DOHH2 (cell line): ENCODE results near the gene ESYT1.

Source experiments
- H3F3A ChIP-seq: fragments of 200-600 bp; sonication (generic), shearing (Covaris generic); 2 replicates; pipeline ENCODE4 v1.6.0; 2016; ENCODE audit warnings: antibody characterized with exemption, mild to moderate bottlenecking; ENCODE audit not compliant: control insufficient read depth, insufficient read depth
- H3K27ac ChIP-seq: fragments of 200-600 bp; sonication (generic); 2 replicates; pipeline ENCODE4 v1.5.1; 2014; ENCODE audit warnings: low read depth, mild to moderate bottlenecking, low read length, moderate library complexity
- H3K27me3 ChIP-seq: fragments of 200-600 bp; sonication (generic); 2 replicates; pipeline ENCODE4 v1.6.1; 2014; ENCODE audit warnings: mild to moderate bottlenecking, low read length, mixed read lengths; ENCODE audit not compliant: control insufficient read depth
- H3K36me3 ChIP-seq: fragments of 200-600 bp; sonication (generic); 2 replicates; pipeline ENCODE4 v1.6.1; 2014; ENCODE audit warnings: mild to moderate bottlenecking, low read length, moderate library complexity, mixed read lengths; ENCODE audit not compliant: control insufficient read depth
- H3K4me1 ChIP-seq: fragments of 200-600 bp; sonication (generic); 2 replicates; pipeline ENCODE4 v1.6.1; 2014; ENCODE audit warnings: mild to moderate bottlenecking, low read length, mixed read lengths; ENCODE audit not compliant: control insufficient read depth
- H3K4me2 ChIP-seq: fragments of 200-600 bp; sonication (generic); 2 replicates; pipeline ENCODE4 v1.6.0; 2014; ENCODE audit warnings: mild to moderate bottlenecking, low read length, moderate library complexity
- H3K4me3 ChIP-seq: fragments of 200-600 bp; sonication (generic); 2 replicates; pipeline ENCODE4 v1.5.1; 2014; ENCODE audit warnings: mild to moderate bottlenecking, low read length, mixed read lengths
- H3K79me2 ChIP-seq: fragments of 200-600 bp; sonication (generic); 2 replicates; pipeline ENCODE4 v1.6.1; 2014; ENCODE audit warnings: mild to moderate bottlenecking, low read length, mixed read lengths; ENCODE audit not compliant: control insufficient read depth
- H3K9me2 ChIP-seq: fragments of 200-600 bp; sonication (generic); replicated peaks from 2 replicates; pipeline ENCODE4 v1.6.1; 2014; ENCODE audit warnings: mild to moderate bottlenecking, low read length, mixed read lengths; ENCODE audit not compliant: control insufficient read depth
- H3K9me3 ChIP-seq: fragments of 200-600 bp; sonication (generic); 2 replicates; pipeline ENCODE4 v1.6.1; 2014; ENCODE audit warnings: antibody characterized with exemption, low read length, mixed read lengths; ENCODE audit not compliant: control insufficient read depth, insufficient read depth
- H4K20me1 ChIP-seq: fragments of 200-600 bp; sonication (generic); 2 replicates; pipeline ENCODE4 v1.6.0; 2014; ENCODE audit warnings: low read depth, mild to moderate bottlenecking, antibody characterized with exemption, low read length, moderate library complexity; ENCODE audit not compliant: control insufficient read depth, insufficient read depth
- EZH2phosphoT487 ChIP-seq: fragments of 200-600 bp; sonication (generic); IDR thresholded peaks from 2 replicates; pipeline ENCODE4 v1.6.1; 2017; ENCODE audit warnings: borderline replicate concordance, mild to moderate bottlenecking, antibody characterized with exemption, low read length, moderate library complexity, mixed read lengths
- TF ChIP-seq, protein P1 (sequence below): fragments of 200-600 bp; sonication (generic); IDR thresholded peaks from one replicate; pipeline ENCODE4 v1.5.1; 2014; ENCODE audit warnings: antibody characterized with exemption, mild to moderate bottlenecking, low read depth, low read length; ENCODE audit not compliant: poor library complexity, severe bottlenecking

ESYT1 gene

DNA sequence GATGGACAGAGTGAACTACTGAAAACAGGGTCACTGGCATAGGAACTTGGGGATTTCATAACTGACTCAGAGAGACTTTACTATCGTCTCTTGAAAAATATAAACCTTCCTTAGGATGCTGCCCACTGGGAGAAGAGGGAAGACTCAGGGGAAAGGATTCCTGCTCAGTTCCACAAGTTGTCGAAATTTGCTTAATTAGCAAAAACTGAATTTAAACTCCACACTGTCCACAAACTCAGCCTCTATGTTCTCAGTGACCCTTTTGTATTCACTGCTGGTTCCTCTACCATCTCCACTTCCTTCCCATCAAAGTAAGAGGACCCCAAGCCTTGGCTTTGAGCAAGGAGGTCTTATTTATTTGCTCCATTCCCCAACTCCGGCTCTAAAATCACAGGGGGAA is 17.1 kb downstream of the ESYT1 start:
- Histone ChIP-seq H3K79me2 (no peaks in the 10 kb centered on the region), H3K36me3 (peaks cover 50% of the 10 kb centered on the region), H3K4me1 (no peaks in the 10 kb centered on the region), H3K9me3 (no peaks in the 10 kb centered on the region), H3K4me2 (no peak overlapping the region), H3K4me3 (no peak overlapping the region), H4K20me1 (no peaks in the 10 kb centered on the region), H3K27ac (no peak overlapping the region), H3K9me2 (no peaks in the 10 kb centered on the region), H3K27me3 (no peaks in the 10 kb centered on the region), H3F3A (peaks cover 15% of the 10 kb centered on the region)
- no peak for TF ChIP-seq EZH2phosphoT487
- TF ChIP-seq, protein P1, sequence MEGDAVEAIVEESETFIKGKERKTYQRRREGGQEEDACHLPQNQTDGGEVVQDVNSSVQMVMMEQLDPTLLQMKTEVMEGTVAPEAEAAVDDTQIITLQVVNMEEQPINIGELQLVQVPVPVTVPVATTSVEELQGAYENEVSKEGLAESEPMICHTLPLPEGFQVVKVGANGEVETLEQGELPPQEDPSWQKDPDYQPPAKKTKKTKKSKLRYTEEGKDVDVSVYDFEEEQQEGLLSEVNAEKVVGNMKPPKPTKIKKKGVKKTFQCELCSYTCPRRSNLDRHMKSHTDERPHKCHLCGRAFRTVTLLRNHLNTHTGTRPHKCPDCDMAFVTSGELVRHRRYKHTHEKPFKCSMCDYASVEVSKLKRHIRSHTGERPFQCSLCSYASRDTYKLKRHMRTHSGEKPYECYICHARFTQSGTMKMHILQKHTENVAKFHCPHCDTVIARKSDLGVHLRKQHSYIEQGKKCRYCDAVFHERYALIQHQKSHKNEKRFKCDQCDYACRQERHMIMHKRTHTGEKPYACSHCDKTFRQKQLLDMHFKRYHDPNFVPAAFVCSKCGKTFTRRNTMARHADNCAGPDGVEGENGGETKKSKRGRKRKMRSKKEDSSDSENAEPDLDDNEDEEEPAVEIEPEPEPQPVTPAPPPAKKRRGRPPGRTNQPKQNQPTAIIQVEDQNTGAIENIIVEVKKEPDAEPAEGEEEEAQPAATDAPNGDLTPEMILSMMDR, result no peak

DNA sequence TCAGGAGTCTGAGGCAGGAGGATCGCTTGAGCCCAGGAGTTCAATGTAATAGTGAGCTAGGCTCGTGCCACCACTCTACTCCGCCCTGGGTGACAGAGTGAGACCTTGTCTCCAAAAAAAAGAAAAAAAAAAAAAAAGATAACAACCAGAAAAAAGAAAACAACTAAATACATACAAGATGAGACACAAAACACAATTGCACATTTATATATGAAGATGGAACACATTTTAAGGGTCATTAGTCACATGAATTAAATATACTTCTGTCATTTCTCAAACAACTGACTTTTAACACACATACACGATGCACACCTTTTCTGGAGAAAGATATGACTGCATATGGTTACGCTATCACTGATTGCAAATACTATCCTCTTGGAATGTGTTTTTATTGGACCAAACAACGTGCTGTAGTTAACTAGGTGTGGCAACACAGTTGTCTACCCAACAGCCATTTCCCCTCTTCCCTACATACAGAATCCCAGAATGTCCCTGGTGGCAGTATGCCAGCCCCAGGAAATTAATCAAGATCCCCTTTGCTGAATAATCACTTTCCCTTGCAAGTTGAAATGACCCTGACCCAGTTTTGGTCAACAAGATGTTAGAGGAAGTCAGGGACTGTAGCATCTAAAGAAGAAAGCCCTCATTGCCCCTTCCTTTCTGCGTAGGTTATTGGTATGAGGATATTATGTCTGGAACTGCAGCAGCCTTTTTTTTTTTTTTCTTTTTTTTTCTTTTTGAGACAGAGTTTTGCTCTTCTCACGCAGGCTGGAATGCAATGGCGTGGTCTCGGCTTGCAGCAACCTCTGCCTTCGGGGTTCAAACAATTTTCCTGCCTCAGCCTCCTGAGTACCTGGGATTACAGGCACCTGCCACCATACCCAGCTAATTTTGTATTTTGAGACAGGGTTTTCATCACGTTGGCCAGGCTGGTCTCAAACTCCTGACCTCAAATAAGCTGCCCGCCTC is 18.7 kb downstream of the ESYT1 start:
- H3K79me2 ChIP-seq, result peaks cover 6% of the 10 kb centered on the region
- TF ChIP-seq EZH2phosphoT487, result no peak
- TF ChIP-seq, protein P1, result no peak
- peaks cover 13% of the 10 kb centered on the region for H3K4me1 ChIP-seq
- no peak overlapping the region for H3K4me3 ChIP-seq
- H3K9me2 ChIP-seq, result no peaks in the 10 kb centered on the region
- H4K20me1 ChIP-seq, result no peaks in the 10 kb centered on the region
- no peak overlapping the region for H3K4me2 ChIP-seq
- H3K36me3 ChIP-seq, result peaks cover 42% of the 10 kb centered on the region
- H3F3A ChIP-seq, result peaks cover 19% of the 10 kb centered on the region
- H3K27ac ChIP-seq, result no peak overlapping the region
- no peaks in the 10 kb centered on the region for H3K9me3 ChIP-seq
- no peaks in the 10 kb centered on the region for H3K27me3 ChIP-seq

DNA sequence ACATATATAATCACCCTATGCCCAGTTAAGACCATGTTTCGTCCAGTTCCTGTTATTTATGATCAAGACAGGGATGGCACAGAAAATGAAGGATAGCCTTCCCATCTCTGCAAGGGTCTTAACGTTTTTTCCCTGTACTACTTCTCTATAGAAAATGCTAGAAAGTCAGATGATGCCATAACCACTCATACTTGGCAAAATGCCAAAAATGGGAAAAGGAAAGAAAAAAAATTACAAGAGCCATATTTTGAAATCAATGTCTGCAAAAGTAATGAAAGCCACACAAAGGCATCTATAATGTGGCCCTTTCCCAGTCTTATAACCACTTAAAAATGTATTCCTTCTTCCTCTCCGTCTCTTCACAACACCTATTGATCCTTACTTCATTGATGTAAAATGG is 22.5 kb downstream of the ESYT1 start:
- TF ChIP-seq EZH2phosphoT487, result no peak
- TF ChIP-seq, protein P1, result no peak
- no peak overlapping the region for H3K27ac ChIP-seq

More for the DNA sequence above, 22.5 kb downstream of the ESYT1 start:
- Histone ChIP-seq H3F3A (peaks cover 15% of the 10 kb centered on the region), H3K4me3 (no peak overlapping the region), H3K27me3 (no peaks in the 10 kb centered on the region), H3K79me2 (peaks cover 21% of the 10 kb centered on the region), H3K9me3 (no peaks in the 10 kb centered on the region), H3K36me3 (peaks cover 22% of the 10 kb centered on the region), H3K4me1 (peaks cover 24% of the 10 kb centered on the region), H3K9me2 (no peaks in the 10 kb centered on the region), H4K20me1 (no peaks in the 10 kb centered on the region), H3K4me2 (no peak overlapping the region)
